Measurements from ENCODE around the gene RFX8. TPM values are rescaled to one million over a fixed set of nuclear protein-coding genes. Genes with fewer than 3 reads are reported as not detected.

The RFX8 gene
- polyA plus RNA-seq, 1 of the 3 experiments (the other 2 are of a cell fraction): 0.07 TPM

- TF ChIP-seq EZH2phosphoT487 (IDR thresholded peaks at IDR 0.05; ENCODE audit: borderline replicate concordance, low read depth): no peak
- no peak for TF ChIP-seq MAX (IDR thresholded peaks at IDR 0.05; ENCODE audit: low read depth)
- no peak for TF ChIP-seq FOXM1 (IDR thresholded peaks at IDR 0.05; ENCODE audit: low read depth)
These were observed 47.2 kb downstream of the RFX8 start (continued) for GRCh38 chr2:101427743-101428142.

GRCh38 chr2:101427240-101427639, 47.7 kb downstream of the RFX8 start:
- ChIA-PET POLR2A (no interaction called here), CTCF (interaction anchor here (1.8 to 2.9 kb wide), 2 partner anchors 8 to 404 kb away, joined by 6 to 14 read pairs; no protein-coding TSS in a partner anchor)
- H3K9me3 ChIP-seq: no peaks in the 10 kb centered on the region
- no peak overlapping the region for H3K4me3 ChIP-seq (ENCODE audit: low read depth in 2 of 2, low read length in 1 of 2)
- H3K27ac ChIP-seq (ENCODE audit: low read depth in 2 of 2, low read length in 1 of 2): no peak overlapping the region
- H3K4me1 ChIP-seq (ENCODE audit: control insufficient read depth in 1 of 2, insufficient read depth in 2 of 2, low read depth in 1 of 2, low read length in 1 of 2): peaks cover 0 to 14% of the 10 kb centered on the region in 2 experiments; a peak in 3 of 4 replicates
- no peaks in the 10 kb centered on the region for H3K9me2 ChIP-seq
- H3K9ac ChIP-seq: no peak overlapping the region
- peaks cover 4% of the 10 kb centered on the region for H3F3A ChIP-seq (replicated peaks; ENCODE audit: insufficient read depth)
- no peak overlapping the region for H2AFZ ChIP-seq (ENCODE audit: low read depth)
- no peaks in the 10 kb centered on the region for H3K79me2 ChIP-seq (ENCODE audit: insufficient read depth)
- no peak overlapping the region for H3K4me2 ChIP-seq
- WGBS (ENCODE audit: low lambda C conversion rate): 96% methylated on average over 7 of the region's 7 CpGs
- DNase-seq: no peak
- no peaks in the 10 kb centered on the region for H4K20me1 ChIP-seq (ENCODE audit: insufficient read depth)
- no peaks in the 10 kb centered on the region for H3K36me3 ChIP-seq (replicated peaks in 1 of 2; ENCODE audit: control insufficient read depth in 1 of 2, insufficient read depth in 2 of 2, low read length in 1 of 2)
- no peaks in the 10 kb centered on the region for H3K27me3 ChIP-seq (ENCODE audit: insufficient read depth)
- TF ChIP-seq RCOR1 (IDR thresholded peaks at IDR 0.05; ENCODE audit: low read length) (no peak), TCF12 (IDR thresholded peaks at IDR 0.05) (no peak), FOXJ3 (CRISPR knock-in tag; IDR thresholded peaks at IDR 0.05) (no peak), CHD2 (IDR thresholded peaks at IDR 0.05; ENCODE audit: low read length, partially characterized antibody) (no peak)

GRCh38 chr2:101426822-101427221, 48.1 kb downstream of the RFX8 start:
- POLR2A ChIA-PET: no interaction called here
- TF ChIP-seq GATA2 (CRISPR knock-in tag; IDR thresholded peaks at IDR 0.05) (no peak), RCOR1 (IDR thresholded peaks at IDR 0.05; ENCODE audit: low read length) (no peak), CTCF (IDR thresholded peaks at IDR 0.05) (no peak), TEAD4 (IDR thresholded peaks at IDR 0.05; ENCODE audit: borderline replicate concordance, insufficient read depth) (no peak), NRF1 (IDR thresholded peaks at IDR 0.05; ENCODE audit: low read depth, low read length) (no peak), USF2 (IDR thresholded peaks at IDR 0.05; ENCODE audit: borderline replicate concordance, low read depth, low read length) (no peak), POLR2AphosphoS5 (IDR thresholded peaks at IDR 0.05; ENCODE audit: low read depth, low read length) (no peak), EZH2phosphoT487 (IDR thresholded peaks at IDR 0.05; ENCODE audit: borderline replicate concordance, low read depth) (no peak), NFIC (IDR thresholded peaks at IDR 0.05; ENCODE audit: borderline replicate concordance) (no peak), ZBTB33 (IDR thresholded peaks at IDR 0.05; ENCODE audit: borderline replicate concordance, low read depth) (no peak), IRF3 (IDR thresholded peaks at IDR 0.05; ENCODE audit: low read depth, low read length) (no peak), RAD21 (IDR thresholded peaks at IDR 0.05; ENCODE audit: low read length) (no peak), FOSL2 (IDR thresholded peaks at IDR 0.05; ENCODE audit: borderline replicate concordance, low read depth) (no peak)

More at GRCh38 chr2:101426822-101427221, 48.1 kb downstream of the RFX8 start:
- no peak overlapping the region for H3K4me2 ChIP-seq
- no peak overlapping the region for H2AFZ ChIP-seq (ENCODE audit: low read depth)
- H3K9me2 ChIP-seq: no peaks in the 10 kb centered on the region
- WGBS (ENCODE audit: low lambda C conversion rate): 92% methylated on average over 6 of the region's 7 CpGs
- H3K4me1 ChIP-seq (ENCODE audit: control insufficient read depth in 1 of 2, insufficient read depth in 2 of 2, low read depth in 1 of 2, low read length in 1 of 2): peaks cover 0 to 14% of the 10 kb centered on the region in 2 experiments; a peak in 3 of 4 replicates
- no peak overlapping the region for H3K27ac ChIP-seq (ENCODE audit: low read depth in 2 of 2, low read length in 1 of 2)
- no peak for DNase-seq
- H3K27me3 ChIP-seq (ENCODE audit: insufficient read depth): no peaks in the 10 kb centered on the region
- peaks cover 3% of the 10 kb centered on the region for H3F3A ChIP-seq (replicated peaks; ENCODE audit: insufficient read depth)
- no peaks in the 10 kb centered on the region for H3K9me3 ChIP-seq
- no peak overlapping the region for H3K4me3 ChIP-seq (ENCODE audit: low read depth in 2 of 2, low read length in 1 of 2)
- H4K20me1 ChIP-seq (ENCODE audit: insufficient read depth): no peaks in the 10 kb centered on the region
- H3K9ac ChIP-seq: no peak overlapping the region
- CTCF ChIA-PET: interaction anchor here (1.8 kb wide), 1 partner anchor 405 kb away, joined by 6 read pairs; no protein-coding TSS in a partner anchor
- H3K36me3 ChIP-seq (replicated peaks in 1 of 2; ENCODE audit: control insufficient read depth in 1 of 2, insufficient read depth in 2 of 2, low read length in 1 of 2): no peaks in the 10 kb centered on the region
- H3K79me2 ChIP-seq (ENCODE audit: insufficient read depth): no peaks in the 10 kb centered on the region

Data from SK-N-SH (cell line).